ENCODE results near the gene MRPL16. TPM values are rescaled to one million over a fixed set of nuclear protein-coding genes. Genes with fewer than 3 reads are reported as not detected.

The MRPL16 gene
- total and polyA plus RNA-seq, 2 of the 13 experiments (the other 11 are each of a cell fraction or from before 2014, with no cell fraction given) = 45.3 to 62.6 TPM

DNA sequence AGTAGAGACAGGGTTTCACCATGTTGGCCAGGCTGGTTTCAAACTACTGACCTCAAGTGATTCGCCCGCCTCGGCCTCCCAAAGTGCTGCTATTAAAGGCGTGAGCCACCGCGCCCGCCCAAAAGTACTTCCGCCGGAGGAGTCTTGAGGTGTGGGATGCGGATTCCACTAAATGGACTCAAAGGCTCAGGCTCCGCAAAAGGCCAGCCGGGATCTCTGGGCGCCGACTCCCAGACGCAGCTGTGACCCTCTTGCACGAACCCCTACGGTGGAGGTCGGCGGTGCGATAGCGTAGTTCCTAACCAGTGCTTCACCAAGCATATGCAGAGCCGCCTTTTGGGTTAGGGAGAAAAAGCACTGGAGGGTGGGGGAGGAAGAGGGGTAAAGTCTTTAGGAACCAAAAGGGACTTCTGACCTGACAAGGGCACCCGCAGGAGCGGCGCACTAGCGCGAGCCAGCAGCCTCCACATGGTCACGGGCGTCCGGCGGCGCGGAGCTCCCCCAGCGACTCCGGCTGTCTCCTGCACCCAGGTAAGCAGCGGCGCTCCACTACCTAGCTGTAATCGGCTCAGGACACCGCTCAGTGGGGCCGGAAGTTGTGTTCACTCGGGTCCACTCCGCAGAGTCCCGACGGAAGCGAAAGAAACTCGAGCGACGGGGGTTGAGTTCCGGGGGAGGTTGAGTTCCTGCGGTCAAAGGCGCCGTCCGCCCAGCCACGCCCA lies at the start of gene MRPL16 (continued):
- no peak for TF ChIP-seq ZNF850 (CRISPR knock-in tag; conservative IDR thresholded peaks at IDR 0.05)
- 0 out of 2 replicates have a peak, but pooled peaks have one; percentile 26 for TF ChIP-seq THAP7 (CRISPR knock-in tag; IDR thresholded peaks at IDR 0.05)
- TF ChIP-seq ZNF772 (CRISPR knock-in tag; IDR thresholded peaks at IDR 0.05) = peak; percentile 86
- no peak for TF ChIP-seq SOX6 (IDR thresholded peaks at IDR 0.05)
- peak; percentile 70 for TF ChIP-seq SOX6 (CRISPR knock-in tag; IDR thresholded peaks at IDR 0.05)
- no peak for TF ChIP-seq FOXA1 (IDR thresholded peaks at IDR 0.05)
- peak; percentile 42 for TF ChIP-seq FOXA1 (CRISPR knock-in tag; IDR thresholded peaks at IDR 0.05)
- no peak for TF ChIP-seq ZBTB3 (CRISPR knock-in tag; IDR thresholded peaks at IDR 0.05; ENCODE audit: borderline replicate concordance, low read depth)
- TF ChIP-seq, protein P1, sequence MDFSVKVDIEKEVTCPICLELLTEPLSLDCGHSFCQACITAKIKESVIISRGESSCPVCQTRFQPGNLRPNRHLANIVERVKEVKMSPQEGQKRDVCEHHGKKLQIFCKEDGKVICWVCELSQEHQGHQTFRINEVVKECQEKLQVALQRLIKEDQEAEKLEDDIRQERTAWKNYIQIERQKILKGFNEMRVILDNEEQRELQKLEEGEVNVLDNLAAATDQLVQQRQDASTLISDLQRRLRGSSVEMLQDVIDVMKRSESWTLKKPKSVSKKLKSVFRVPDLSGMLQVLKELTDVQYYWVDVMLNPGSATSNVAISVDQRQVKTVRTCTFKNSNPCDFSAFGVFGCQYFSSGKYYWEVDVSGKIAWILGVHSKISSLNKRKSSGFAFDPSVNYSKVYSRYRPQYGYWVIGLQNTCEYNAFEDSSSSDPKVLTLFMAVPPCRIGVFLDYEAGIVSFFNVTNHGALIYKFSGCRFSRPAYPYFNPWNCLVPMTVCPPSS (IDR thresholded peaks at IDR 0.05) = no peak
- no peak for TF ChIP-seq CEBPB (IDR thresholded peaks at IDR 0.05; ENCODE audit: borderline replicate concordance, low read depth, low read length)
- peak; percentile 65; the same call in 1 of the 2 replicates for TF ChIP-seq ZNF639 (CRISPR knock-in tag; conservative IDR thresholded peaks at IDR 0.05)
- TF ChIP-seq FOXK2 (IDR thresholded peaks at IDR 0.05) = peak; percentile 39; the same call in 1 of the 2 replicates
- TF ChIP-seq CENPT (CRISPR knock-in tag; IDR thresholded peaks at IDR 0.05; ENCODE audit: low read depth) = no peak
- no peak for TF ChIP-seq NR2F2 (IDR thresholded peaks at IDR 0.05; ENCODE audit: borderline replicate concordance, low read depth)
- peak; percentile 95 for TF ChIP-seq CCAR2 (optimal IDR thresholded peaks at IDR 0.05; ENCODE audit: low read depth, low read length)
- peak; percentile 23; the same call in 1 of the 2 replicates for TF ChIP-seq MEF2D (CRISPR knock-in tag; IDR thresholded peaks at IDR 0.05)
- TF ChIP-seq, protein P2, sequence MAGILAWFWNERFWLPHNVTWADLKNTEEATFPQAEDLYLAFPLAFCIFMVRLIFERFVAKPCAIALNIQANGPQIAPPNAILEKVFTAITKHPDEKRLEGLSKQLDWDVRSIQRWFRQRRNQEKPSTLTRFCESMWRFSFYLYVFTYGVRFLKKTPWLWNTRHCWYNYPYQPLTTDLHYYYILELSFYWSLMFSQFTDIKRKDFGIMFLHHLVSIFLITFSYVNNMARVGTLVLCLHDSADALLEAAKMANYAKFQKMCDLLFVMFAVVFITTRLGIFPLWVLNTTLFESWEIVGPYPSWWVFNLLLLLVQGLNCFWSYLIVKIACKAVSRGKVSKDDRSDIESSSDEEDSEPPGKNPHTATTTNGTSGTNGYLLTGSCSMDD (CRISPR knock-in tag; IDR thresholded peaks at IDR 0.05) = no peak
- peak; percentile 98 for TF ChIP-seq POGZ (CRISPR knock-in tag; IDR thresholded peaks at IDR 0.05)
- TF ChIP-seq USF2 (IDR thresholded peaks at IDR 0.05; ENCODE audit: low read depth, low read length) = no peak
- TF ChIP-seq USF2 (CRISPR knock-in tag; IDR thresholded peaks at IDR 0.05; ENCODE audit: borderline replicate concordance) = peak; percentile 45; the same call in 1 of the 2 replicates
- TF ChIP-seq, protein P3, sequence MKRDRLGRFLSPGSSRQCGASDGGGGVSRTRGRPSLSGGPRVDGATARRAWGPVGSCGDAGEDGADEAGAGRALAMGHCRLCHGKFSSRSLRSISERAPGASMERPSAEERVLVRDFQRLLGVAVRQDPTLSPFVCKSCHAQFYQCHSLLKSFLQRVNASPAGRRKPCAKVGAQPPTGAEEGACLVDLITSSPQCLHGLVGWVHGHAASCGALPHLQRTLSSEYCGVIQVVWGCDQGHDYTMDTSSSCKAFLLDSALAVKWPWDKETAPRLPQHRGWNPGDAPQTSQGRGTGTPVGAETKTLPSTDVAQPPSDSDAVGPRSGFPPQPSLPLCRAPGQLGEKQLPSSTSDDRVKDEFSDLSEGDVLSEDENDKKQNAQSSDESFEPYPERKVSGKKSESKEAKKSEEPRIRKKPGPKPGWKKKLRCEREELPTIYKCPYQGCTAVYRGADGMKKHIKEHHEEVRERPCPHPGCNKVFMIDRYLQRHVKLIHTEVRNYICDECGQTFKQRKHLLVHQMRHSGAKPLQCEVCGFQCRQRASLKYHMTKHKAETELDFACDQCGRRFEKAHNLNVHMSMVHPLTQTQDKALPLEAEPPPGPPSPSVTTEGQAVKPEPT (CRISPR knock-in tag; IDR thresholded peaks at IDR 0.05; ENCODE audit: low read depth) = no peak; the same call in 1 of the 2 replicates
